Muscle of leg (tissue), 11 donors: ENCODE measurements around the gene ZER1. TPM values are rescaled to one million over a fixed set of nuclear protein-coding genes. Genes with fewer than 3 reads are reported as not detected.
A peak's percentile ranks its signal among the peaks of the same experiment; 100 is the strongest.

Source experiments
- DNase-seq: peaks from one replicate; pipeline ENCODE4 v3.0.0; 2013
- H3K27ac ChIP-seq: one replicate; pipeline ENCODE4 v1.5.1; 2013; ENCODE audit warnings: mild to moderate bottlenecking, low read length, control low read depth
- H3K27me3 ChIP-seq: one replicate; pipeline ENCODE4 v1.6.1; 2013; ENCODE audit warnings: low read length; ENCODE audit not compliant: control insufficient read depth, insufficient read depth
- H3K36me3 ChIP-seq: one replicate; pipeline ENCODE4 v1.6.1; 2013; ENCODE audit warnings: low read length; ENCODE audit not compliant: control insufficient read depth, insufficient read depth
- H3K4me1 ChIP-seq: one replicate; pipeline ENCODE4 v1.6.1; 2013; ENCODE audit warnings: low read length; ENCODE audit not compliant: control insufficient read depth, insufficient read depth
- H3K4me3 ChIP-seq: one replicate; pipeline ENCODE4 v1.5.1; 2013; ENCODE audit warnings: low read length, control low read depth
- H3K9me3 ChIP-seq: replicated peaks from 2 replicates; pipeline ENCODE4 v1.6.1; 2013; ENCODE audit warnings: low read depth, low read length; ENCODE audit not compliant: control insufficient read depth
- WGBS: methylation state at CpG from one replicate; pipeline ENCODE4 v1.1.5; 2013; ENCODE audit warnings: missing lambda C conversion rate; ENCODE audit not compliant: insufficient coverage; 5-methylcytosine and 5-hydroxymethylcytosine counted together
- polyA plus RNA-seq, 8 donors: library from polyadenylated mRNA; unstranded; fragments of 120-200 nt; gene quantifications; one replicate each; pipeline versions ENCODE4 v1.2.1 to v1.2.3, GENCODE V29; 2013; ENCODE audit warnings: inconsistent platforms in 1 of 8, low replicate concordance in 1 of 8; ENCODE audit not compliant: insufficient read length in 8 of 8, insufficient read depth in 1 of 8
- total RNA-seq: library from RNA; stranded (reverse); fragments of 120-200 nt; gene quantifications from one replicate; pipeline ENCODE4 v1.2.4, GENCODE V29; 2013

The ZER1 gene
- total and polyA plus RNA-seq, 9 donors = 14.2 to 42.6 (median 32.9) TPM

- Histone ChIP-seq H3K9me3 (no peaks in the 10 kb centered on the region), H3K27ac (no peak overlapping the region), H3K4me3 (no peak overlapping the region), H3K27me3 (no peaks in the 10 kb centered on the region), H3K36me3 (peaks cover 24% of the 10 kb centered on the region), H3K4me1 (peaks cover 15% of the 10 kb centered on the region)
- WGBS = 67% methylated on average over 4 of the region's 5 CpGs
- no peak for DNase-seq
Measured at GRCh38 chr9:128727640-128728248, 44.0 kb downstream of the ZER1 start.

- Histone ChIP-seq H3K4me3 (peak overlapping the region; percentile 66), H3K36me3 (peaks cover 11% of the 10 kb centered on the region), H3K9me3 (no peaks in the 10 kb centered on the region), H3K27ac (no peak overlapping the region), H3K27me3 (no peaks in the 10 kb centered on the region), H3K4me1 (peaks cover 15% of the 10 kb centered on the region)
- peak; percentile 74 for DNase-seq
- 11% methylated on average over 5 of the region's 10 CpGs for WGBS
Measured at GRCh38 chr9:128724744-128725211, 46.9 kb downstream of the ZER1 start.

GRCh38 chr9:128723866-128724743 lies 47.6 kb downstream of the ZER1 start, which contains the start of gene ZDHHC12:
ZDHHC12 (minus strand) TSS chr9:128724127; CDS start chr9:128724093, 34 bp downstream.
- peak; percentile 92 for DNase-seq
- WGBS = under 1% methylated on average over 63 of the region's 68 CpGs

GRCh38 chr9:128723352-128723865 lies 48.3 kb downstream of the ZER1 start:
- Histone ChIP-seq H3K4me1 (peaks cover 15% of the 10 kb centered on the region), H3K9me3 (no peaks in the 10 kb centered on the region), H3K27ac (peak overlapping the region; percentile 51), H3K4me3 (peak overlapping the region; percentile 66), H3K36me3 (peaks cover 14% of the 10 kb centered on the region), H3K27me3 (no peaks in the 10 kb centered on the region)
- WGBS = 38% methylated on average over 7 of the region's 7 CpGs
- no peak for DNase-seq

More at GRCh38 chr9:128723866-128724743, 47.6 kb downstream of the ZER1 start, which contains the start of gene ZDHHC12:
- H3K4me3 ChIP-seq = peak within 1 kb of the TSS; percentile 66
- H3K9me3 ChIP-seq = no peaks in the 10 kb centered on the region
- peaks cover 14% of the 10 kb centered on the region for H3K36me3 ChIP-seq
- peak within 1 kb of the TSS; percentile 51 for H3K27ac ChIP-seq
- peaks cover 15% of the 10 kb centered on the region for H3K4me1 ChIP-seq
- no peaks in the 10 kb centered on the region for H3K27me3 ChIP-seq

- Histone ChIP-seq H3K4me3 (no peak overlapping the region), H3K27ac (no peak overlapping the region), H3K9me3 (no peaks in the 10 kb centered on the region), H3K4me1 (peaks cover 15% of the 10 kb centered on the region), H3K27me3 (no peaks in the 10 kb centered on the region), H3K36me3 (peaks cover 16% of the 10 kb centered on the region)
- no peak for DNase-seq
- 51% methylated on average over 8 of the region's 9 CpGs for WGBS
Measured at GRCh38 chr9:128722380-128723351, 49.1 kb downstream of the ZER1 start.

- no peaks in the 10 kb centered on the region for H3K27me3 ChIP-seq
- no peak for DNase-seq
- WGBS = 83% methylated on average over 11 of the region's 18 CpGs
- H3K27ac ChIP-seq = no peak overlapping the region
- H3K4me1 ChIP-seq = peaks cover 15% of the 10 kb centered on the region
- no peaks in the 10 kb centered on the region for H3K9me3 ChIP-seq
- peaks cover 16% of the 10 kb centered on the region for H3K36me3 ChIP-seq
- H3K4me3 ChIP-seq = no peak overlapping the region
Measured at GRCh38 chr9:128721487-128722010, 50.2 kb downstream of the ZER1 start.

- no peak overlapping the region for H3K27ac ChIP-seq
- H3K27me3 ChIP-seq = no peaks in the 10 kb centered on the region
- DNase-seq = no peak
- H3K36me3 ChIP-seq = peaks cover 16% of the 10 kb centered on the region
- WGBS = 92% methylated on average over 18 of the region's 22 CpGs
- H3K9me3 ChIP-seq = no peaks in the 10 kb centered on the region
- H3K4me1 ChIP-seq = peaks cover 15% of the 10 kb centered on the region
- H3K4me3 ChIP-seq = no peak overlapping the region
Measured at GRCh38 chr9:128720841-128721486, 50.8 kb downstream of the ZER1 start.

GRCh38 chr9:128719919-128720605 lies 51.7 kb downstream of the ZER1 start:
- Histone ChIP-seq H3K4me1 (peaks cover 15% of the 10 kb centered on the region), H3K9me3 (no peaks in the 10 kb centered on the region), H3K4me3 (no peak overlapping the region), H3K36me3 (peaks cover 25% of the 10 kb centered on the region), H3K27ac (no peak overlapping the region), H3K27me3 (no peaks in the 10 kb centered on the region)
- no peak for DNase-seq
- 91% methylated on average over 30 of the region's 30 CpGs for WGBS
